Activated CD8-positive, alpha-beta memory T cell treated with anti-CD3 and anti-CD28 coated beads for 24 hours (primary cell): ENCODE measurements around the gene TTBK1.

Source experiments
- DNase-seq: peaks from one replicate; pipeline ENCODE4 v3.0.0-alpha.2; 2020

The TTBK1 gene

GRCh38 chr6:43242908-43243663 lies at the start of gene TTBK1:
TTBK1 (plus strand) TSS chr6:43243481; CDS start chr6:43246661, 3,180 bp downstream.
- DNase-seq, result peak; percentile 62

GRCh38 chr6:43193929-43194328 lies 49.4 kb upstream of the TTBK1 start:
- no peak for DNase-seq

DNA sequence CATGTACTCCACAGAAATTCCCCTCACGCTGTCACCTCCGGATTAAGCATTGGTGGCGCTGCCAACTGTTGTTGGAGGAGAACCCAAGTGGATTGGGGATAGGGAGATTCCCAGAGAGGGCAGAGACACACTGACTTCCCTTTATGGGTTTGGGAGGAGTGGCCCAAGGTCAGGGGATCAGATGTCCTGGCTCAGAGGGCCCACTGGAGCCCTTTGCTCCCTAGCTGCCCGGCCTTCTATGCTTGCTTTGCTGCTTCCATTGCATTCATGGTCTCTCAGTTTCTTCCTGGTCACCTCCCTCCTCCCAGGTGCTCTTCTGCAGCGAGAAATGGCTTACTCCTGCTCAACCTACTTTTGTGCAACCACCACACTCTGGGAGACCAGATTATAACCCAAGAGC lies 46.9 kb upstream of the TTBK1 start:
- DNase-seq, result no peak

- DNase-seq, result no peak
Measured at GRCh38 chr6:43199912-43200311, 43.4 kb upstream of the TTBK1 start.

DNA sequence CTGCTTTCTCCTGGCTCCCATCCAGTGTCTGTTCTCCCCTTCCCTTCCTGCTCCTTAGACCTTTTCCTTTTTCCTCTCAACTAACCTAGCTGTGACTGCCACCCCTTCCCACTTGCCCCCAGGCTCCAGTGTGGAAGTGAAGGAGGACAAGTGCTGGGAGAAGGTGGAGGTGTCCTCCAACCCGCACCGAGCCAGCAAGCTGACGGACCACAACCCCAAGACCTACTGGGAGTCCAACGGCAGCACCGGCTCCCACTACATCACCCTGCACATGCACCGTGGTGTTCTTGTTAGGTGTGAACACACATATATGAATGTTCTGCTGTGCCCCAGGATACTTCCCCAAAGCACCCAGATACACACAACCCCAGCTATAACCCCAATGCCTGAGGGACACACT lies 42.7 kb upstream of the TTBK1 start:
- DNase-seq, result no peak

- DNase-seq, result no peak
Measured at GRCh38 chr6:43202451-43202850, 40.8 kb upstream of the TTBK1 start.

DNA sequence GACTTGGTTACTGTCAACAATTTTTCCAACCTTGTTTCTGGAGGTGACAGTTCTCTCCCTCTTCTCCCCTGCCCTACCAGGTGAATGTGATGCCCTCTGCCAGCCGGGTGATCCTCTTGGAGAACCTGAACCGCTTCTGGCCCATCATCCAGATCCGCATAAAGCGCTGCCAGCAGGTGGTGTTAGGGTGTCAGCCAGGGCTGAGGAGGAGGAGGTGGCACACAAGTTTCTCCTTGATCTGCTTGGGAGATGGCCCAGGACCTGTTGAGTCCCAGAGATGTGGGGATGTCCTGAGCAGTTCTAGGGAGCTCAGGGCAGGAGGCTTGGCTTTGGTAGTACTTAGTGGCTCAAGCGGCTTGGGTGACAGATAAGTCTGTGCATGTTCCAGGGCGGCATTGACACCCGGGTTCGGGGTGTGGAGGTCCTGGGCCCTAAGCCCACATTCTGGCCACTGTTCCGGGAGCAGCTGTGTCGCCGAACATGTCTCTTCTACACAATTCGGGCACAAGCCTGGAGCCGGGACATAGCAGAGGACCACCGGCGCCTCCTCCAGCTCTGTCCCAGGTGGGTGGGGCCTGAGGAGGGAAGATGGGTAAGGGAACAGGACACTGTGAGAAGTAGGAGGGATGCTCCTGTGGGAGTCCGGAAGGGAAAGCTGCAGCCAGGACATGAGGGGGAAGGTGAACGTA lies 40.1 kb upstream of the TTBK1 start:
- no peak for DNase-seq

DNA sequence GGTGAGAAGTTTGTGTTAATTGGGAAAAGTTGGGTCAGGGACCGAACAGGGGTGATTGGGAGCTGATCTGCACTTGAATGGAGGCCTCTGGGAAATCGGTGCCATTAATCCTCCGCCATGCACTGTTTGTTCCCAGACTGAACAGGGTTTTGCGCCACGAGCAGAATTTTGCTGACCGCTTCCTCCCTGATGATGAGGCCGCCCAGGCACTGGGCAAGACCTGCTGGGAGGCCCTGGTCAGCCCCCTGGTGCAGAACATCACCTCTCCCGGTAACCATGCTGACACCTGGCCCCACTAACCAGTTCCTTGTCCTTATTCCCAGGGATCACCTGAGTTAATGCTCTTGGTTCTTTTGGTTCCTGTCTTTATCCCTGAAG lies 39.6 kb upstream of the TTBK1 start:
- no peak for DNase-seq

DNA sequence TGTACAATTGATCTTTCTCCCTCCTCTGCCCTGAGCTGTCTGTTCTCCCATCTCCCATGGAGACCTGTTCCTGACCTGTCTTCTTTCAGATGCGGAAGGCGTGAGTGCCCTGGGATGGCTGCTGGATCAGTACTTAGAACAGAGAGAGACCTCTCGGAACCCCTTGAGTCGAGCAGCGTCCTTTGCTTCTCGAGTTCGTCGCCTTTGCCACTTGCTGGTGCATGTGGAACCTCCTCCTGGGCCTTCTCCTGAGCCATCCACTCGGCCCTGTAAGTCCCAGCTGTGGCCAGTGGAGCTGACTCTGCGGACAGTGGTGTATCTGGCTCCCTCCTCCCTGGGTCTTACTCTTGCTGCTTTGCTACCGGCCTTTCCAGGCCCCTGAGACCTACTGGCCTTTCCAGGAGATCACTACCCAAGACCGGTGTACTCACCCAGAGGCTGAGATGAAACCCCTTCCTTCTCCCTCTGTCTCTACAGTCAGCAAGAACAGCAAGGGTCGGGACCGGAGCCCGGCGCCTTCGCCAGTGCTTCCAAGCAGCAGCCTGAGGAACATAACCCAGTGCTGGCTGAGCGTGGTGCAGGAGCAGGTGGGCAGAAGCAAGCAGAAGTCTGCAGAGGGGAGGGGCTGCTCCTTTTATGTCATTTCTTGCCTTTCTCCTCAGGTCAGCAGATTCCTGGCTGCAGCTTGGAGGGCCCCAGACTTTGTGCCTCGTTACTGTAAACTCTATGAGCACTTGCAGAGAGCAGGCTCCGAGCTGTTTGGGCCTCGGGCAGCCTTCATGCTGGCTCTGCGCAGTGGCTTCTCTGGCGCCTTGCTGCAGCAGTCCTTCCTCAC lies 38.8 kb upstream of the TTBK1 start:
- no peak for DNase-seq

DNA sequence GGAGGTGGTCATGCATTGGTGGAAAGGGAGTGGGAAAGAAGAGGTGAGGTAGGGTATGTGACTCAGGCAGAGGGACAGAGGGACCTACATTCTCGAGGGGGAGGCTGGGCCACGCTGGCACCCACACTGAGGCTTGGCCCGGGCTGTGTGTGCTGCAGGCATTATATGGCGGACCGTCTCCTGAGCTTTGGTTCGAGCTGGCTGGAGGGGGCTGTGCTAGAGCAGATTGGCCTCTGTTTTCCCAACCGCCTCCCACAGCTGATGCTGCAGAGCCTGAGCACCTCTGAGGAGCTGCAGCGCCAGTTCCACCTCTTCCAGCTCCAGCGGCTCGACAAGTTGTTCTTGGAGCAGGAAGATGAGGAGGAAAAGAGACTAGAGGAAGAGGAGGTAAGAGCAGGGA lies 37.4 kb upstream of the TTBK1 start:
- no peak for DNase-seq

DNA sequence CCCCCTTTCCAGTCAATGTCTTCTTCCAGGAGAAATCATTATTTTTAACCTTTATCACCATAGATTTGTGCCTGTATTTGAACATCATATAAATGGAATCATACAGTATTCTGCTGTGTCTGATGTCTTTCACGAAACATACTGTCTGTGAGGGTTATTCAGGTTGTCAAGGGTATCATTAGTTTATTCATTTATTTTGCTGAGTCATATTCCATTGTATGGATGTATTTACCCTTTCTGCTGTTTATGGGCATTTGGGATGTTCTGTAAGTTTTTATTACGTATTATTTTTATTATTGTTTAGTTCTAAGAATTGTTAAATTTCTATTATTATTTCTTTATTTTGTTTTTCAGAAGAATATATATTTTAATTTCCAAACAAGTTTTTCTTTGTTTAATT lies 36.0 kb upstream of the TTBK1 start:
- no peak for DNase-seq

- DNase-seq, result no peak
Measured at GRCh38 chr6:43211955-43212354, 31.3 kb upstream of the TTBK1 start.

DNA sequence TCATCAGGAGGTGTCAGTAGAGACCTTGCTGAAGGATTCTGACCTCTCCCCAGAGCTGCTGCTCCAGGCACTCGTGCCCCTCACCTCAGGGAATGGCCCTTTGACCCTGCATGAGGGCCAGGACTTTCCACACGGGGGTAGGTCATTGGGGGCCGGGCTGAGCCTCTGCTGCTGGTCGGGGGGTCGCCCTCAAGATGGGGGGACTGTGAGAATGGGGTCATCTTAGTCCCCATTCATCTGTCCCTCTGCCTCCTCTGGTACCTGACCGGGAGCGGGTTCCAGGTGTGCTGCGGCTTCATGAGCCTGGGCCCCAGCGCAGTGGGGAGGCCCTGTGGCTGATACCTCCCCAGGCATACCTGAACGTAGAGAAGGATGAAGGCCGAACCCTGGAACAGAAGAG lies 29.9 kb upstream of the TTBK1 start:
- DNase-seq, result no peak

- no peak for DNase-seq
Measured at GRCh38 chr6:43215066-43215465, 28.2 kb upstream of the TTBK1 start.

DNA sequence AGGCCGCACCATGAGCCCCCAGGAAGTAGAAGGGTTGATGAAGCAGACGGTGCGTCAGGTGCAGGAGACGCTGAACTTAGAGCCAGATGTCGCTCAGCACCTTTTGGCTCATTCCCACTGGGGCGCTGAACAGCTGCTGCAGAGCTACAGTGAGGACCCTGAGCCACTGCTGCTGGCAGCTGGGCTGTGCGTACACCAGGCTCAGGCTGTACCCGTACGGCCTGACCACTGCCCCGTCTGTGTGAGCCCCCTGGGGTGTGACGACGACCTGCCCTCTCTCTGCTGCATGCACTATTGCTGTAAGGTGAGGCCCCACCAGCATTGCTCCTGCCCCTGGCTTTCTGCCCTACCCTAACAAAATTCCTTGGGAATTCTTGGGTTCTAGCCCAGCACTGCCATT lies 27.1 kb upstream of the TTBK1 start:
- no peak for DNase-seq

DNA sequence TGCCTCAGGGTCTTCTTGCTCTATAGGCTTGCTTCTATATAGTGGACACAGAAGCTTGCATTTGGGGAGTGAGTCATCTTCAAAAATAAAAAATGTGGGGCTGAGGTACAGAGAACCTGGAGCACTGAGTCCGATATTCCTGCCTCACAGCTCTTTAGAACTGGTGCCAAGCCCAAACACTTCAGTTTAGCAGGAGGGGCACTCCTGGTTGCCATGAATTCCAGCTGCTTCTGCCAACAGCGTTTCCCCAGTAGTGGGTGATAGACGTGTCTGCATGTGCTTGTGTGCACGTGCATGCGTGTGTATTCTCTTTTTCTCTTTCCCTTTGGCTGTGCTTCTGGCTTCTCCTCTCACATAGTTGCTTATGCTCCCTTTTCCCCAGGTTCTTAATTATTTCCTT lies 25.9 kb upstream of the TTBK1 start:
- DNase-seq, result no peak

- no peak for DNase-seq
Measured at GRCh38 chr6:43219119-43219518, 24.2 kb upstream of the TTBK1 start.

DNA sequence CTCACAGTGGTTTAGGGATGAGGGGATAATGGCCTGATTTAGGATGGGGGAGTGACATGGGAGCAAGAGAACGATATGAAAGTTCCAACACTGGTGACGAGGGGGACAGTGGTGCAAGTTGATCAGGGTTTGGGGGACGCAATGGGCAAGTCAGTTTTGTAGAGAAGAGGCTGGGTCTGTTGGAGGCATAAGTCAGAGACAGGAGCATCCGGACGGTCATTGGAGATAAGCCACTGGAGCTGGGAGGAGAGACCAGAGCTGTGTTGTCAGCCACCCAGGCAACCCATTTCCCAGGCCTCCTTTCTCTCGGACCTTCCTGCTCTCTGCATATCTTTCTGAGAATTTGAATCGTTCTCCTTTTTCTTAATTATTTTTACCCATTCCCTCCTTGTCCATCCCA lies 23.5 kb upstream of the TTBK1 start:
- DNase-seq, result no peak

DNA sequence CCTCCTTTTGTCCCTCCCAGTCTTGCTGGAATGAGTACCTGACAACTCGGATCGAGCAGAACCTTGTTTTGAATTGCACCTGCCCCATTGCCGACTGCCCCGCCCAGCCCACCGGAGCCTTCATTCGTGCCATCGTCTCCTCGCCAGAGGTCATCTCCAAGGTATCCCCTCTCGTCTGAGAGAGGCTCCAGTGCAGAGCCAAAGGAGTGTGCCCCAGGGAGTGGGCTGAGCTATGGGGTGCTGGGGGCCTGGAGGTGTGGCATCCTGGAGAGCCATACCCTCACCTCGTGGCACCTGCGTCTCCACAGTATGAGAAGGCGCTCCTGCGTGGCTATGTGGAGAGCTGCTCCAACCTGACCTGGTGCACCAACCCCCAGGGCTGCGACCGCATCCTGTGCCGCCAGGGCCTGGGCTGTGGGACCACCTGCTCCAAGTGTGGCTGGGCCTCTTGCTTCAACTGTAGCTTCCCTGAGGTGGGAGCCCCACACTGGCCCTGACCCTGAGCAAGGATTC lies 22.8 kb upstream of the TTBK1 start:
- DNase-seq, result no peak

GRCh38 chr6:43221046-43221972 lies 22.0 kb upstream of the TTBK1 start:
- no peak for DNase-seq

DNA sequence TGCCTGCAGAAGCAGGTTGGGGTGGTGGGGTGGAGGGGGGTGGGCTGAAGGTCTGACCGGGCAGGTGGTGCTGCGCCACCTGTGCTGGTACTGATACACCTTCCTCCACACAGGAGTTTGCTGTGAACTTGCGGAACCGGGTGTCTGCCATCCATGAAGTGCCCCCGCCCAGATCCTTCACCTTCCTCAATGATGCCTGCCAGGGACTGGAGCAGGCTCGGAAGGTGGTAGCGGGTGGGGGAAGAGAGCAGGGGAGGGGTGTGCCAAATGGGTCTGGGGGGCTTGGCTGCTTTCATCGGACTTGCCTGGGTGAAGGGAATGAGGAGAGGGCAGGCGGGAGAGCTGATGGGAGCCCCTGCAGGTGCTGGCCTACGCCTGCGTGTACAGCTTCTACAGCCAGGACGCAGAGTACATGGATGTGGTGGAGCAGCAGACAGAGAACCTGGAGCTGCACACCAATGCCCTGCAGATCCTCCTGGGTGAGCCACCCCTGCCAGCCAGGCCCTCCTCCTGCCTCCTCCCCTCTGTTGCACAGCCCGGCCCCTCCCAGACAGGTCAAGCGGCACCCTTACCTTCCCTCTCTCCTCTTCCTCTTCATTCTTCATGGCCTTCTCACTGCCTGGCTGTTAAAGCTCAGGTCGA lies 20.7 kb upstream of the TTBK1 start:
- DNase-seq, result no peak

DNA sequence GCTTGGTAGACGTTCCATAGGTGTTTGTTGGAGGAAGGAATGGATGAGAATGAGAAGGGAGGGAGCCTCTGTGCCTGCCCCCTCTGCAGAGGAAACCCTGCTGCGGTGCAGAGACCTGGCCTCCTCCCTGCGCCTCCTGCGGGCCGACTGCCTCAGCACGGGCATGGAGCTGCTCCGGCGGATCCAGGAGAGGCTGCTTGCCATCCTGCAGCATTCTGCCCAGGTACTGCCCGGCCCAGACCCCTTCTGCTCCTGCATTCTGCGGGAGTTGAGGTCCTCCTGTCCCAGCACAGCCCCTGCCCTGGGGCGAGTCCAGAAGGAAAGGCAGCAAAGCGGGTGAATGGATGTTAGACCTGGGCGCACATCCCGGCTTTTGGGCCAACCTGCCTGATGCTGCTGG lies 20.1 kb upstream of the TTBK1 start:
- DNase-seq, result no peak
